ENCODE results near the gene TSPAN8.

Gene TSPAN8

DNA sequence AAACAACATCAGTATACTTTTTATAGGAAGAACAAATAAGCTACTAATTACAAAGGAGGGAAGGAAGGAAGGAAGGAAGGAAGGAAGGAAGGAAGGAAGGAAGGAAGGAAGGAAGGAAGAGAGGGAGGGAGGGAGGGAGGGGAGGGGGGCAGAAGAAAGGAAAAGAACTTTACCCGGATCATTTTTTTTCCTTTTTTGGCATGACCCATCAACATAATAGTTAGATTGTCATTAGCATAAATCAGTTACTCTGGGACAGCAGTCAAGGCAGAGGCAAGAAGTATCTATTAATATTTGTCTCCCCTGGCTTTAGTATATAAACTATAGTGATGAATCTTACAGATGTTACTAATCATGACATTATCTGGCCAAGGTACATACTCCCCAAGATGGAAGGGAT is 35.2 kb upstream of the TSPAN8 start:
- no peak overlapping the region for H3K4me3 ChIP-seq (ENCODE audit: low read length)
- TF ChIP-seq, protein P1, sequence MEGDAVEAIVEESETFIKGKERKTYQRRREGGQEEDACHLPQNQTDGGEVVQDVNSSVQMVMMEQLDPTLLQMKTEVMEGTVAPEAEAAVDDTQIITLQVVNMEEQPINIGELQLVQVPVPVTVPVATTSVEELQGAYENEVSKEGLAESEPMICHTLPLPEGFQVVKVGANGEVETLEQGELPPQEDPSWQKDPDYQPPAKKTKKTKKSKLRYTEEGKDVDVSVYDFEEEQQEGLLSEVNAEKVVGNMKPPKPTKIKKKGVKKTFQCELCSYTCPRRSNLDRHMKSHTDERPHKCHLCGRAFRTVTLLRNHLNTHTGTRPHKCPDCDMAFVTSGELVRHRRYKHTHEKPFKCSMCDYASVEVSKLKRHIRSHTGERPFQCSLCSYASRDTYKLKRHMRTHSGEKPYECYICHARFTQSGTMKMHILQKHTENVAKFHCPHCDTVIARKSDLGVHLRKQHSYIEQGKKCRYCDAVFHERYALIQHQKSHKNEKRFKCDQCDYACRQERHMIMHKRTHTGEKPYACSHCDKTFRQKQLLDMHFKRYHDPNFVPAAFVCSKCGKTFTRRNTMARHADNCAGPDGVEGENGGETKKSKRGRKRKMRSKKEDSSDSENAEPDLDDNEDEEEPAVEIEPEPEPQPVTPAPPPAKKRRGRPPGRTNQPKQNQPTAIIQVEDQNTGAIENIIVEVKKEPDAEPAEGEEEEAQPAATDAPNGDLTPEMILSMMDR (IDR thresholded peaks at IDR 0.05; ENCODE audit: insufficient read depth, low read depth, low read length, missing control alignments) = no peak
- no peak for DNase-seq (ENCODE audit: low read depth)

DNA sequence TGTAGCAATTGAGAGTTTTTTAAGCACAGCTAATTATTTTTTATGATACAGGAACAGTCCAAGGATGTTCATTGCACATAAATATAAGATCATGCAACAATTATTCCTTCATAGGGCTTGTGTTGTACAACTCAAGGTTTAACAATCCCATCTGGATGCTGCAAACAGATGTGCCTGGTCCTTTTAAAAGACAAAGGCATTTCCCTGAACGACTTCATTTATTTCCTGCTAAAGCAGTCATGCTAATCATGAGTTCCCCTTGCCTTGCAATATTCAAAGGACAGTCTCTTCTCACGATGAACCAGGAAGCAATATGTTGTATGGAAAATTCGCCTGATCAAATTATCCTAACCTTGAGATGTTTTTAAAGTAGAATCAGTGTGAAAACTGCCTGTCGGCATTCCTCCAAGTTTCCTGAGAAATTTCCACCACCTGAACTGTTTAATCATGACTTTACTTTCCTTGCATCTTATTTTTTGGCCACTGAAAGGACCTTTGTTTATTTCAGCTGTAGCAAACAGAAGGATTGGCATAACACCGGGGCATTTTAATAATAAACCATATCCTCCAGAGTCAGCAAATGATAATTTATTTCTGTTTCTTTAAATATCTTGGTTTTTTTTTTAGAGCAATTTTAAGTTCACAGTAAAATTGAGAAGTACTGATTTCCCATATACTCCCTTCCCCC is 33.9 kb upstream of the TSPAN8 start:
- H3K4me3 ChIP-seq (ENCODE audit: low read length) = no peak overlapping the region
- no peak for DNase-seq (ENCODE audit: low read depth)
- TF ChIP-seq, protein P1 (IDR thresholded peaks at IDR 0.05; ENCODE audit: insufficient read depth, low read depth, low read length, missing control alignments) = no peak

GRCh38 chr12:71190822-71191221 is 33.0 kb upstream of the TSPAN8 start:
- TF ChIP-seq, protein P1 (IDR thresholded peaks at IDR 0.05; ENCODE audit: insufficient read depth, low read depth, low read length, missing control alignments) = no peak
- DNase-seq (ENCODE audit: low read depth) = no peak
- H3K4me3 ChIP-seq (ENCODE audit: low read length) = no peak overlapping the region

DNA sequence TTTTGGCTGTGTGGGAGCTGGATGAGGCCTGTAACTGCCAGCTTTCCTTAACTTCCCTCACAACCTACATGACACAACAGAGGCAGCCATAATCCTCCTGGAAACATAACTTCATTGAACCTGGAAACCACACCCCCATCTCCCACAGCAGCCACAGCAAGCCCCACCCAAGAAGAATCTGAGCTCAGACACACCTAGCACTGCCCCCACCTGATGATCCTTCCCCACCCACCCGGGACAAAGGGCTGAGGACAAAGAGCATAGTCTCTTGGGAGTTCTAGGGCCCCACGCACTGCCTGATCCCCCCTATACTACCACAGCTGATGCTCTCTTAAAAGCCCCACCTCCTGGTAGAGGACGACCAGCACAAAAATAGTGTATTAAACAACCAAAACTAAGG is 29.6 kb upstream of the TSPAN8 start:
- H3K4me3 ChIP-seq (ENCODE audit: low read length) = no peak overlapping the region
- TF ChIP-seq, protein P1 (IDR thresholded peaks at IDR 0.05; ENCODE audit: insufficient read depth, low read depth, low read length, missing control alignments) = no peak
- no peak for DNase-seq (ENCODE audit: low read depth)

GRCh38 chr12:71186571-71187288 is 28.9 kb upstream of the TSPAN8 start:
- TF ChIP-seq, protein P1 (IDR thresholded peaks at IDR 0.05; ENCODE audit: insufficient read depth, low read depth, low read length, missing control alignments) = no peak
- no peak overlapping the region for H3K4me3 ChIP-seq (ENCODE audit: low read length)
- no peak for DNase-seq (ENCODE audit: low read depth)

GRCh38 chr12:71183846-71184245 is 26.0 kb upstream of the TSPAN8 start:
- DNase-seq (ENCODE audit: low read depth) = no peak
- H3K4me3 ChIP-seq (ENCODE audit: low read length) = no peak overlapping the region
- TF ChIP-seq, protein P1 (IDR thresholded peaks at IDR 0.05; ENCODE audit: insufficient read depth, low read depth, low read length, missing control alignments) = no peak

Data from epithelial cell of esophagus (primary cell).